Measurements from ENCODE around the gene SRP72.
A peak's percentile ranks its signal among the peaks of the same experiment; 100 is the strongest.

Gene SRP72

GRCh38 chr4:56530269-56531148 is 63.1 kb downstream of the SRP72 start:
- H3K4me3 ChIP-seq (ENCODE audit: low read depth, low read length), result peak overlapping the region; percentile 68
- TF ChIP-seq, protein P1, sequence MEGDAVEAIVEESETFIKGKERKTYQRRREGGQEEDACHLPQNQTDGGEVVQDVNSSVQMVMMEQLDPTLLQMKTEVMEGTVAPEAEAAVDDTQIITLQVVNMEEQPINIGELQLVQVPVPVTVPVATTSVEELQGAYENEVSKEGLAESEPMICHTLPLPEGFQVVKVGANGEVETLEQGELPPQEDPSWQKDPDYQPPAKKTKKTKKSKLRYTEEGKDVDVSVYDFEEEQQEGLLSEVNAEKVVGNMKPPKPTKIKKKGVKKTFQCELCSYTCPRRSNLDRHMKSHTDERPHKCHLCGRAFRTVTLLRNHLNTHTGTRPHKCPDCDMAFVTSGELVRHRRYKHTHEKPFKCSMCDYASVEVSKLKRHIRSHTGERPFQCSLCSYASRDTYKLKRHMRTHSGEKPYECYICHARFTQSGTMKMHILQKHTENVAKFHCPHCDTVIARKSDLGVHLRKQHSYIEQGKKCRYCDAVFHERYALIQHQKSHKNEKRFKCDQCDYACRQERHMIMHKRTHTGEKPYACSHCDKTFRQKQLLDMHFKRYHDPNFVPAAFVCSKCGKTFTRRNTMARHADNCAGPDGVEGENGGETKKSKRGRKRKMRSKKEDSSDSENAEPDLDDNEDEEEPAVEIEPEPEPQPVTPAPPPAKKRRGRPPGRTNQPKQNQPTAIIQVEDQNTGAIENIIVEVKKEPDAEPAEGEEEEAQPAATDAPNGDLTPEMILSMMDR (IDR thresholded peaks at IDR 0.05; ENCODE audit: low read depth, low read length), result no peak

DNA sequence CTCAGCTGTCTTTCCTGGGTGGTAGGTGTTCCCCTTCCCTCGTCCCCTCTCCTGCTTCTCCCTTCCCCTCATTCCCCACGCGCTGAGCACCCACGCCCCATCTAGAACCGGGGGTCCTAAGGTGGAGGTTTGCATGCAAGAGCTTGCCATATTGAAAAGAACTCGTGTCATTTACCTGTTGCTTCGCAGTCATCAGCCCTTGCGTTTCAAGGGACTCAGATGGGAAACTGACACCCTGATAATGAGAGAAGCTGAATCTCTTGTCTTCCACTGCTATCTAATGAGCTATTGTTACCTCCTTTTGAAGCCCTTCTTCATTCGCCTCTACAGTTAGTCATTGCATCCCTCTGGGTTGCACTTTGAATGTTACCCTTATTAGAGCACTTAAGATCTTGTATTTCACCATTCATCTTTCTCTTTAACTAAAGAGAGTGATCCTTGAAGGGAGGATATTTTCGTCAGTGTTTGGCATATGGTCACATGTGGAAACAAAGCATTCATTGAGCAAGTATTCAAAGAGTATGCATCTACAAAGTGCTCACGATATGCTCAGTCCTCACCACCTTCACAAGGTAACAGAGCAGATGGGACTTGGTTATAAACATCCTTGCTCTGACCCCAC is 63.8 kb downstream of the SRP72 start:
- peak overlapping the region; percentile 68 for H3K4me3 ChIP-seq (ENCODE audit: low read depth, low read length)

DNA sequence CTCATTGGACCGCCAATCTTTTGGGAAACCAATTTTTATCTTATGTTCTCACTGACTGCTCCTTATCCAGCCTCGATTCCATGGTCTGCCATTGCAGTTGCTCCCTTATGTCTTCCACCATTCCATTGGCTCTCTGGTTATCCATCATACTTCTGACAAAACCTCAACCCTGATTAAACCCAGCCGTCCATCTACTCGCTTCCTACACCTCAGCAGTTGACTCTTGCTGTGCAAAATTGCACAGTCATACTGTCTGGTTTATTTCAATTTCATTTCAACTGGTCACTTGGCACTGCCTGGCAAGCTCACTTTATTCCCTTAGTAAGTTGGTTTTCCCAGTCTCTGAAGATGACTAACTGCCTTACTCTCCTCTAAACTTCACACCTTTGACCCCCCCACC is 64.4 kb downstream of the SRP72 start:
- no peak overlapping the region for H3K4me3 ChIP-seq (ENCODE audit: low read depth, low read length)
- TF ChIP-seq, protein P1 (IDR thresholded peaks at IDR 0.05; ENCODE audit: low read depth, low read length), result no peak

More for the DNA sequence above, 63.8 kb downstream of the SRP72 start:
- TF ChIP-seq, protein P1 (IDR thresholded peaks at IDR 0.05; ENCODE audit: low read depth, low read length), result no peak

GRCh38 chr4:56532239-56532638 is 64.8 kb downstream of the SRP72 start:
- TF ChIP-seq, protein P1 (IDR thresholded peaks at IDR 0.05; ENCODE audit: low read depth, low read length), result no peak
- no peak overlapping the region for H3K4me3 ChIP-seq (ENCODE audit: low read depth, low read length)

DNA sequence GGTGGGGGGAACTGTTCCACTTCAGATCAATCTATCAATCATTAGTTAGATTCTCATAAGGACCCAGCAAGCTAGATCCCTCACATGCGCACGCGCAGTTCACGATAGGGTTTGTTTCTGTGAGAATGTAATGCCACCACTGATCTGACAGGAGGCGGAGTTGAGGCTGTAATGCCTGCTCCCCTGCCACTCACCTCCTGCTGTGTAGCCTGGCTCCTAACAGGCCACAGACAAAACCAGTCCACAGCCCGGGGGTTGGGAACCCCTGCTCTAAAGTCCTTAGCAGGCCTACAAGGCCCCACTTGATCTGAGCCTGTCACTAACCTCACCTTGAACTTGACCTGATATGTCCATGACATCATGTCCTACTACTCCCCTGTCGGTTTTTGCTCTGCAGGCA is 68.5 kb downstream of the SRP72 start:
- TF ChIP-seq, protein P1 (IDR thresholded peaks at IDR 0.05; ENCODE audit: low read depth, low read length), result no peak
- H3K4me3 ChIP-seq (ENCODE audit: low read depth, low read length), result no peak overlapping the region

DNA sequence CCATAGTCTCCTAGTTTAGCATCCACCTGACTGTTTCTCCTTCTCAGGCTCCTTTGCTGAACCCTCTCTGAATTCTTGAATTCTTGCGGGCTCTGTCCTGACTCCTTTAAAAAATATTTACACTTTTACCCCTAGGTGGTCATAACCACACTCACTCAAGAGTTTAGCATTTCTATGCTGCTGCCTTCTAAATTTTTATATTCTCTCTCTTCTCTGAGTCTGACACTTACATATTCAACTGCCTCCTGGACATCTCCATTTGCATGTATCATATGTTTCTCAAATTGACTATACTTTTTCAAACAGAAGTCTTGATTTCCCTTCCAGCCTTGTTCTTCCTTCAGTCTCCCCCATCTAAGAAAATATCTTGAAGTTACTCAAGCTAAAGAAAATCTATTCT is 69.7 kb downstream of the SRP72 start:
- TF ChIP-seq, protein P1 (IDR thresholded peaks at IDR 0.05; ENCODE audit: low read depth, low read length), result no peak
- no peak overlapping the region for H3K4me3 ChIP-seq (ENCODE audit: low read depth, low read length)

- H3K4me3 ChIP-seq (ENCODE audit: low read depth, low read length), result no peak overlapping the region
- TF ChIP-seq, protein P1 (IDR thresholded peaks at IDR 0.05; ENCODE audit: low read depth, low read length), result no peak
Measured at GRCh38 chr4:56540826-56541225, 73.4 kb downstream of the SRP72 start.
